ENCODE measurements around the gene TBC1D22B.
"Not testable (repeated sequence)": the region's sequence is repeated elsewhere in the genome, so short reads cannot be mapped to it uniquely, and the experiment has no call there.

The TBC1D22B gene

DNA sequence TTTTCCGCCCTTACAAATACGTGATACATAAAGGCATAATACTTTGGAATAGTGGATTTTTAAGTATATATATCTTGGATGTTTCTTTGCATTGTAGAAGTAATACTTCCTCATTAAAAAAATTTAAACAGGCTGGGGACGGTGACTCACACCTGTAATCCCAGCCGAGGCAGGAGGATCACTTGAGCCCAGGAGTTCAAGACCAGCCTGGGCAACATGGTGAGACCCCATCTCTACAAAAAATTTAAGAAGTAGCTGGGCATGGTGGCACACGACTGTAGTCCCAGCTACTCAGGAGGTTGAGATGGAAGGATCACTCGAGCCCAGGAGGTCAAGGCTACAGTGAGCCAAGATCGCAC lies 57.6 kb downstream of the TBC1D22B start:
- no peaks in the 10 kb centered on the region for H3K9me3 Mint-ChIP-seq
- no peak for DNase-seq
- no peak for ATAC-seq
- H3K4me1 Mint-ChIP-seq: peaks cover 6% of the 10 kb centered on the region
- H3K27ac Mint-ChIP-seq: no peak overlapping the region
- H3K4me3 Mint-ChIP-seq: no peak overlapping the region
- no peaks in the 10 kb centered on the region for H3K27me3 Mint-ChIP-seq

- Mint-ChIP-seq H3K9me3 (no peaks in the 10 kb centered on the region), H3K4me3 (no peak overlapping the region), H3K27me3 (no peaks in the 10 kb centered on the region), H3K27ac (no peak overlapping the region), H3K4me1 (peaks cover 6% of the 10 kb centered on the region)
- ATAC-seq (no peak), DNase-seq (no peak)
These were observed 58.5 kb downstream of the TBC1D22B start for GRCh38 chr6:37316071-37316470.

DNA sequence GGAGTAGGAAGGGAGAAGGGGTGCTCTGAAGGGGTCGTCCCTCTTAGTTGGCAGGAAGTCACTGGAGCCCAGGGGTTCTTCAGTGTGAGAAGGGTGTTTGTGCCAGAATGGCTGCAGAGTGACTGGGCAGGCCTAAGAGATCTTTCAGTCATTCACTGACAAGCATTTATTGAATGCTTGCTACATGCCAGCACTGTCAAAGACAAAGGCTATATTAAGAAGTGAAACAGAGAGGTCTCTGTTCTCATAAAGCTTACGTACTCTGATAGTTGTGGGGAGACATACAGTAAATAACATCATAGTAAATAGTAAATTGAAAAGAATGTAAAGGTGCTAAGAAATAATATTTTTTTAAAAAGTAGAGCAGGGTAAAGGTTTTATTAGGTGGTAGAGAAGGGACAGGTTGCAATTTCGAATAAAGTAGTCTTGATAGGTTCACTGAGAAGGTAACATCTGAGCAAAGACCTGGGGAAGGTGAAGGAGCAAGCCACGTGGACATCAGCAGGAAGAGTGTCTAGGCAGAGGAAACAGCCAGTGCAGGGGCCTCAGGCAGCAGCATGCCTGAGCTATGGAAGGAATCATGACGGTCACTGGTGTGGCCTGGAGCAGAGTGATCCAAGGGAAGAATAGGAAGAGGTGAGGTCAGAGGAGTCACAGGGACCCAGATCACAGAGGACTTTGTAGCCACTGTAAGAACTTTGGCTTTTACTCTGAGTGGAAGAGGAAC lies 59.9 kb downstream of the TBC1D22B start:
- Mint-ChIP-seq H3K9me3 (no peaks in the 10 kb centered on the region), H3K27me3 (no peaks in the 10 kb centered on the region), H3K4me3 (no peak overlapping the region), H3K4me1 (peaks cover 6% of the 10 kb centered on the region), H3K27ac (no peak overlapping the region)
- ATAC-seq (no peak), DNase-seq (no peak)

- DNase-seq (no peak), ATAC-seq (no peak)
- Mint-ChIP-seq H3K27me3 (no peaks in the 10 kb centered on the region), H3K9me3 (no peaks in the 10 kb centered on the region), H3K4me1 (peaks cover 6% of the 10 kb centered on the region), H3K4me3 (no peak overlapping the region), H3K27ac (no peak overlapping the region)
These were observed 61.6 kb downstream of the TBC1D22B start for GRCh38 chr6:37319156-37319555.

DNA sequence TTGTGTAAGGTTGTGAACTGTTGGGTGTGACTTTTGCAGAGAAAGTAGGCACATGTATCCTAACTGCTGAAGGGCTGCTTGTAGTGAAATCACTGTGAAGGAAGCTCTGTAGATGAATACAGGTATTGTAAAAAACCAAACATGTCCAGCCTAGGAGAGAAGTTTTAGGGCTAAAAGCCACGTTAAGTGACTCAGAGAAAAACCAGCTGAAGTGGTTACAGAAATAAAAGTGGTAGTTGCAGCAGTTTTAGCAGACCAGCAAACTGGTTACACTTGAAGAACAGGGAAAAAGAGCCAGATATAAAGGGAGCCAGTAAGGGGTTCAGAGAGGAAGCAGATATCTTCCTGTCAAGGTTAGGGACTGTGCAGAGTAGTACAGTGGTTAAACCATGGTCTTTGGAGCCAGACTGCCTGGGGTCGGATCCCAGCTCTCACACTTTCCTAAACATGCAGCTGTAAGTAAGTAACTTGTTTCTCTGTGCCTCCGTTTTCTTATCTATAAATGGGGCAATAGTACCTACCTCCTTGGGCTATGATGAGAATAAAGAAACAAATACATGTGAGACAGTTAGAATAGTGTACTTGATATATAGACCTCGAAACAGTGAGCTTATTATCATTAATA lies 62.4 kb downstream of the TBC1D22B start:
- DNase-seq (no peak), ATAC-seq (no peak)
- no peaks in the 10 kb centered on the region for H3K27me3 Mint-ChIP-seq
- H3K4me3 Mint-ChIP-seq: no peak overlapping the region
- peaks cover under 1% of the 10 kb centered on the region for H3K4me1 Mint-ChIP-seq
- H3K27ac Mint-ChIP-seq: peak overlapping the region in 1 of 2 donors; percentile 12
- H3K9me3 Mint-ChIP-seq: no peaks in the 10 kb centered on the region

DNA sequence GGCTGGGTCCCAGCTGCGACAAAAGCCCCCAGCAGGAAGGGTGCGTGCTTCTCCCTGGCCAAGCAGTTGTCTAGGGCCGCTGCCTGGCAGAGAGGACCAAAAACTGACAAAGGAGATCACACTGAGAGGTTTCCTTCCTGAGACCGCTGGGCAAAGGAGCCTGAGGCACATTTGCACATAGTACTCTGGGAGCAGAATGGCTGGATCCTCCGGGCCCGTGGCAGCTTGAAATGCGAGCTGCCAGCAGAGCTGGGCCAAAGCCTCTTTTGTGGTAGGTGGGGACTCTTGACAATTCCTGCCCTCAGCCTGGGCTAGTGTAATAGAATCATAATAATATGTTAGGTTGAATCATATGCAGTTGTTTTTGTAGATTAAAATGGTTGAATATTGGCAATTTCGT lies 63.1 kb downstream of the TBC1D22B start:
- Mint-ChIP-seq H3K27me3 (no peaks in the 10 kb centered on the region), H3K27ac (no peak overlapping the region), H3K4me1 (no peaks in the 10 kb centered on the region), H3K4me3 (no peak overlapping the region), H3K9me3 (no peaks in the 10 kb centered on the region)
- no peak for ATAC-seq
- DNase-seq: no peak

- no peaks in the 10 kb centered on the region for H3K27me3 Mint-ChIP-seq
- H3K9me3 Mint-ChIP-seq: no peaks in the 10 kb centered on the region
- no peak overlapping the region for H3K4me3 Mint-ChIP-seq
- DNase-seq (no peak), ATAC-seq (no peak)
- peak overlapping the region in 1 of 2 donors; percentile 68 for H3K27ac Mint-ChIP-seq
- H3K4me1 Mint-ChIP-seq: no peaks in the 10 kb centered on the region
These were observed 63.5 kb downstream of the TBC1D22B start for GRCh38 chr6:37321101-37321500.

- H3K4me3 Mint-ChIP-seq: no peak overlapping the region
- ATAC-seq (no peak), DNase-seq (no peak)
- no peaks in the 10 kb centered on the region for H3K9me3 Mint-ChIP-seq
- H3K4me1 Mint-ChIP-seq: no peaks in the 10 kb centered on the region
- no peaks in the 10 kb centered on the region for H3K27me3 Mint-ChIP-seq
- peak overlapping the region; percentile 8 to 89 for H3K27ac Mint-ChIP-seq
These were observed 64.2 kb downstream of the TBC1D22B start for GRCh38 chr6:37321516-37322415.

GRCh38 chr6:37323580-37323979 lies 66.0 kb downstream of the TBC1D22B start:
- DNase-seq (no peak), ATAC-seq (no peak)
- H3K9me3 Mint-ChIP-seq: no peaks in the 10 kb centered on the region
- H3K27ac Mint-ChIP-seq: no peak overlapping the region
- H3K4me3 Mint-ChIP-seq: no peak overlapping the region
- no peaks in the 10 kb centered on the region for H3K27me3 Mint-ChIP-seq
- H3K4me1 Mint-ChIP-seq: no peaks in the 10 kb centered on the region

DNA sequence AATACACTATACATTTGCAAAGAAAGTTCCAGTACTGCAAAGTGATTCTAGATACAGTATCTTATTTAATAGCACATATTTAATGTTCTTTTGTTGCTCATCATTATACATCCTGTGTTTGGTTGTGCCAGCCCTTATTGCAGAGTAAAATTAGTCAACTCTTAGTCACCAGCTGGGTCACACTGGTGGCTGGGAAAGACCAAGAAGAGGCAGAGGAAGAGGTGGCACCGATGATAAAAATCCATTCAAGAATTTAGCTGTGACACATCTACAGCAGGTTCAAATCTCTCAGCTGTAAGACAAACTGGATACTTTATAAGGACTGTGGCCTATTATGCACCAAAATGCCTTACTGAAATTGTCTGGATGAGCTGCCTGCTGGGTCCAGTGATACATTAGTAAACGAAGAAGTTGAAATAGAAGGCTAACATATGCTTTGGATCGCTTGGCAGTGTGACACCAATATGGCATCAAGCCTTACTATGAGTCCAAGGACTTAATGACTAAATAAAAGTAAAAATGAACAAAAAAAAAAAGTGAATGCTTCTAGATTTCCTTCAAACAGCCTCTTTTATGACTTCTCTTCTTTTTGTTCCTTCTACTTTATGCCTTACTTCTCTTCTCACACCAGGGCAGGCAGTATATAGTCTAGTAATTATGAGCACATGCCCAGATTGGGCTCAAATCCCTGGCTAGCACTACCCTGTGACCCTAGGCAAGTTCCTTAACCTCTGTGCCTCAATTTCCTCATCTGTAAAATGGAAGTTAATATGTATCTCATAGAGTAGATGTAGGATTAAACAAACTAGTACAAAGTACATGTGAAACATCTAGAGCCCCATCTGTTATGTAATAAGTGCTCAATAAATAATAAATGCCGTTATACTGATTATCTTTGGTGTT lies 66.8 kb downstream of the TBC1D22B start:
- Mint-ChIP-seq H3K27ac (peak overlapping the region in 1 of 2 donors; percentile 7), H3K9me3 (no peaks in the 10 kb centered on the region), H3K4me3 (no peak overlapping the region), H3K4me1 (no peaks in the 10 kb centered on the region), H3K27me3 (no peaks in the 10 kb centered on the region)
- peak; percentile 85 for ATAC-seq
- DNase-seq: peak in 1 of 2 donors; percentile 29

DNA sequence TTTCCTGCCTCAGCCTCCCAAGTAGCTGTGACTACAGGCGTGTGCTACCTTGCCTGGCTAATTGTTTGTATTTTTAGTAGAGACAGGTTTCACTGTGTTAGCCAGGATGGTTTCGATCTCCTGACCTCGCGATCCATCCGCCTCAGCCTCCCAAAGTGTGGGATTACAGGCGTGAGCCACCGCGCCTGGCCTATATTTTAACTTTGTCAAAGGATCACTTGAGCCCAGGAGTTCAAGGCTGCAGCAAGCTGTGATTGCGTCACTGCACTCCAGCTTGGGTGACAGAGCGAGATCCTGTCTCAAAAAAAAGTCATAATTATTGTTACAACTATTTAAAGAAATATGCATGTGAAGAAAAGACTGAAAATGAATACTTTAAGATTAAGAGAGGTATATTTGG lies 72.8 kb downstream of the TBC1D22B start:
- not testable (repeated sequence) for H3K9me3 Mint-ChIP-seq, DNase-seq, H3K4me1 Mint-ChIP-seq, H3K27ac Mint-ChIP-seq, H3K4me3 Mint-ChIP-seq, ATAC-seq, H3K27me3 Mint-ChIP-seq

DNA sequence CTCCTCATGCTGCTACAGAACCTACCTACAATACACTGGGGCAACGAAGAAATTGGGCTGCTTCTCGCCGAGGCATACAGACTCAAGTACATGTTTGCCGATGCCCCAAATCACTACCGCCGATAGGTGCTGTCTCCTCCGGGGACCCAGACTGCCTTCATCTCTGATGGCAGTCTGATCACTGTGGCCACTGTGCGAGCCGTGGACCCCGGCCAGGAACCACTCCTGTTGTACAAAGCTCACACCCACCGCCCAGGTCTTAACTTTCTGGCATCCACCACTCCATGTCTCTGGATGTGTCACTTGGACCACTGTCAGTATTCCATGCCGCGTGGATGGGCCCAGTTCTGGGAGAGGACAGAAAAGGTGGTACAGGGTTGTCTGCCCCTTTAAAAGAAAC lies 73.5 kb downstream of the TBC1D22B start:
- no peak for DNase-seq
- Mint-ChIP-seq H3K4me3 (no peak overlapping the region), H3K4me1 (peaks cover 5% of the 10 kb centered on the region), H3K9me3 (no peaks in the 10 kb centered on the region), H3K27me3 (no peaks in the 10 kb centered on the region), H3K27ac (no peak overlapping the region)
- no peak for ATAC-seq

DNA sequence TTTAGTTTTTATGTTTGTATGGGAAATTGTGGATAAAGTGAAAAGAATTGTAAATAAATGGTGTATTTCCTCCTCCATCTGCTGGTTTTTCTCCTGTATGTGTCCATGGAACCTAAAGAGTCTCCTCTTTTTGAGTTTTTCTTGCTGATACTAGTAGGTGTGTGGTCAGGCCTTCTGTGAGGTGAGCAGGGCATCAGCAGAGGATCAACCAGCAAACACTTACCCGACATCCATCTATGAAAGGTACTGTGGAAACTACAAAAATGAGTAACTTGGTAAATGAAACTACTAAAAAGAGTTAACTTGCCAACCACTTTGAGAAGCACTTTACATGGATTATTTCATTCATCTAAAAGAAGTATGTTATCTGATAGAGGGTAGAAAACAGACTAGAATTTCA lies 75.3 kb downstream of the TBC1D22B start:
- peaks cover 5% of the 10 kb centered on the region for H3K4me1 Mint-ChIP-seq
- no peaks in the 10 kb centered on the region for H3K27me3 Mint-ChIP-seq
- no peak overlapping the region for H3K4me3 Mint-ChIP-seq
- H3K9me3 Mint-ChIP-seq: no peaks in the 10 kb centered on the region
- DNase-seq (no peak), ATAC-seq (peak; percentile 63)
- peak overlapping the region in 1 of 2 donors; percentile 26 for H3K27ac Mint-ChIP-seq

DNA sequence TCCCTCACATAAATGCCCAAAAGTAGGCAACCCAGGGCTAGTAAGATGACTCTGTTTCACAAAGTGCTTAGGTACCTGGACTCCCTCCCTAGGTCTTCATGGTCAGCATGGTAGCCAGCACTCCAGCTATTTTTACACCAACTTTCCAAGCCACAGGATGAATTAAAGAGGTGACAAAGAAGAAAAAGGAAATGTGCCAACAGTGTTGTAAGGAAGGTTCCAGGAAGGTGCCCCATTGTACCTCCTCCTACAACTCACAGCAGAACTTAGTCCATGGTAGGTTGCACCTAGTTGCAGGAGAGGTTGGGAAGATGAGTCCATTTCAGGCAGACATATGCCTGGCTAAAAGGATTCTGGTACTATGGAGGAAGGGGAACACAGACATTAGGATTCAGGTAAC lies 76.5 kb downstream of the TBC1D22B start:
- H3K27me3 Mint-ChIP-seq: no peaks in the 10 kb centered on the region
- no peak for ATAC-seq
- H3K4me1 Mint-ChIP-seq: peaks cover 5% of the 10 kb centered on the region
- H3K9me3 Mint-ChIP-seq: no peaks in the 10 kb centered on the region
- no peak for DNase-seq
- H3K4me3 Mint-ChIP-seq: no peak overlapping the region
- H3K27ac Mint-ChIP-seq: no peak overlapping the region

DNA sequence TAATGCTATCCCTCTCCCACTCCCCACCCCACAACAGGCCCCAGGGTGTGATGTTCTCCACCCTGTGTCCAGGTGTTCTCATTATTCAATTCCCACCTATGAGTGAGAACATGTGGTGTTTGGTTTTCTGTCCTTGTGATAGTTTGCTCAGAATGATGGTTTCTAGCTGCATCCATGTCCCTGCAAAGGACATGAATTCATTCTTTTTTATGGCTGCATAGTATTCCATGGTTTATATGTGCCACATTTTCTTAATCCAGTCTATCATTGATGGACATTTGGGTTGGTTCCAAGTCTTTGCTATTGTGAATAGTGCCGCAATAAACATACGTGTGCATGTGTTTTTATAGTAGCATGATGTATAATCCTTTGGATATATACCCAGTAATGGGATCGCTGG lies 80.7 kb downstream of the TBC1D22B start:
- ATAC-seq: not testable (repeated sequence)
- peaks cover 17% of the 10 kb centered on the region for H3K27me3 Mint-ChIP-seq

More for the DNA sequence above, 80.7 kb downstream of the TBC1D22B start:
- H3K4me3 Mint-ChIP-seq, H3K4me1 Mint-ChIP-seq, H3K27ac Mint-ChIP-seq, DNase-seq, H3K9me3 Mint-ChIP-seq: not testable (repeated sequence)

All from stimulated activated naive CD8-positive, alpha-beta T cell treated with anti-CD3 and anti-CD28 coated beads, Interleukin-15, amount 100 ng/mL, for 72 hours (primary cell).